A673 (cell line): ENCODE data around the gene CYP20A1. TPM values are rescaled to one million over a fixed set of nuclear protein-coding genes. Genes with fewer than 3 reads are reported as not detected.

Experiments used
- BruUV-seq: library from RNA; stranded (reverse); fragments of 400-500 nt; replicated peaks from 2 replicates; lab custom pipeline; 2021; lab: Mats Ljungman, UMichigan
- CTCF ChIA-PET: fragments of 300-600 bp; sonication (Branson Sonifier 250); formaldehyde crosslinking; loops from one replicate; lab custom pipeline; 2022; ENCODE audit warnings: antibody characterized with exemption; lab: Charles Lee
- POLR2A ChIA-PET: fragments of 300-600 bp; sonication (Branson Sonifier 250); formaldehyde crosslinking; loops from one replicate; lab custom pipeline; 2022; ENCODE audit warnings: antibody characterized with exemption; ENCODE audit not compliant: low non-redundant PET; lab: Charles Lee
- DNase-seq: peaks from one replicate; pipeline ENCODE4 v3.0.0-alpha.2; 2015; ENCODE audit warnings: low spot score
- H3K27ac ChIP-seq: fragments of 200-600 bp; sonication (generic); 2 replicates; pipeline ENCODE4 v1.5.1; 2016; ENCODE audit warnings: mixed run types, low read depth, mild to moderate bottlenecking, mixed read lengths, antibody characterized with exemption, low read length; ENCODE audit not compliant: poor library complexity, severe bottlenecking
- H3K27me3 ChIP-seq: fragments of 200-600 bp; sonication (generic); replicated peaks from 2 replicates; pipeline ENCODE4 v1.6.1; 2017; ENCODE audit warnings: mixed run types, low read depth, mild to moderate bottlenecking, mixed read lengths, antibody characterized with exemption, low read length; ENCODE audit not compliant: insufficient read depth, poor library complexity
- H3K36me3 ChIP-seq: fragments of 200-600 bp; sonication (generic); 2 replicates; pipeline ENCODE4 v1.6.1; 2016; ENCODE audit warnings: mixed run types, mild to moderate bottlenecking, mixed read lengths, antibody characterized with exemption, low read length; ENCODE audit not compliant: insufficient read depth, poor library complexity, severe bottlenecking
- H3K4me1 ChIP-seq: fragments of 200-600 bp; sonication (generic); 2 replicates; pipeline ENCODE4 v1.6.1; 2017; ENCODE audit warnings: mixed run types, mild to moderate bottlenecking, mixed read lengths, antibody characterized with exemption, low read length; ENCODE audit not compliant: insufficient read depth, poor library complexity, severe bottlenecking
- H3K4me3 ChIP-seq: fragments of 200-600 bp; sonication (generic); 2 replicates; pipeline ENCODE4 v1.5.1; 2016; ENCODE audit warnings: low read depth, mixed run types, mild to moderate bottlenecking, mixed read lengths, low read length; ENCODE audit not compliant: poor library complexity, severe bottlenecking
- H3K9me3 ChIP-seq: fragments of 200-600 bp; sonication (generic); 2 replicates; pipeline ENCODE4 v1.6.1; 2016; ENCODE audit warnings: mixed run types, low read depth, mild to moderate bottlenecking, mixed read lengths, antibody characterized with exemption, low read length; ENCODE audit not compliant: poor library complexity, severe bottlenecking
- CTCF ChIP-seq: fragments of 300-800, 200-600 bp; sonication (generic); conservative IDR thresholded peaks from 2 replicates; pipeline ENCODE4 v1.5.1; 2017; ENCODE audit warnings: low read depth, mild to moderate bottlenecking, antibody characterized with exemption, low read length, moderate library complexity, mixed read lengths
- EZH2 ChIP-seq: fragments of 200-600 bp; sonication (generic); IDR thresholded peaks from 2 replicates; pipeline ENCODE4 v1.6.1; 2017; ENCODE audit warnings: borderline replicate concordance, low read depth, mild to moderate bottlenecking, mixed read lengths, antibody characterized with exemption, low read length; ENCODE audit not compliant: poor library complexity, severe bottlenecking
- intact Hi-C: fragments of 100-400 bp; cut with micrococcal nuclease; formaldehyde crosslinking; loops from one replicate; pipeline ENCODE4 v1.10.0; 2022; ENCODE audit not compliant: unreplicated experiment
- total RNA-seq: library from RNA; stranded (reverse); gene quantifications from 2 replicates; pipeline ENCODE4 v1.2.3, GENCODE V29; 2021

Gene CYP20A1
- total RNA-seq, 1 experiment from 2014 or later = 17.1 TPM

GRCh38 chr2:203191961-203192360 is 46.9 kb upstream of the CYP20A1 start:
- TF ChIP-seq EZH2 = no peak
- no peak for TF ChIP-seq CTCF
- Histone ChIP-seq H3K9me3 (no peaks in the 10 kb centered on the region), H3K4me1 (no peaks in the 10 kb centered on the region), H3K27ac (no peak overlapping the region), H3K4me3 (no peak overlapping the region), H3K36me3 (no peaks in the 10 kb centered on the region), H3K27me3 (no peaks in the 10 kb centered on the region)
- ChIA-PET POLR2A (no interaction called here), CTCF (no interaction called here)
- DNase-seq = no peak
- no TSS peak for BruUV-seq
- intact Hi-C loops = no loop called here

- TF ChIP-seq CTCF = no peak
- no peak for TF ChIP-seq EZH2
- H3K4me1 ChIP-seq = no peaks in the 10 kb centered on the region
- no TSS peak for BruUV-seq
- ChIA-PET POLR2A (no interaction called here), CTCF (no interaction called here)
- H3K27ac ChIP-seq = no peak overlapping the region
- H3K27me3 ChIP-seq = no peaks in the 10 kb centered on the region
- no peaks in the 10 kb centered on the region for H3K36me3 ChIP-seq
- intact Hi-C loops = no loop called here
- H3K4me3 ChIP-seq = no peak overlapping the region
- H3K9me3 ChIP-seq = no peaks in the 10 kb centered on the region
- no peak for DNase-seq
Observed at GRCh38 chr2:203195331-203196036, 43.3 kb upstream of the CYP20A1 start.

GRCh38 chr2:203200866-203201265 is 38.0 kb upstream of the CYP20A1 start:
- no TSS peak for BruUV-seq
- Histone ChIP-seq H3K4me1 (no peaks in the 10 kb centered on the region), H3K27ac (no peak overlapping the region), H3K27me3 (no peaks in the 10 kb centered on the region), H3K36me3 (no peaks in the 10 kb centered on the region), H3K9me3 (no peaks in the 10 kb centered on the region), H3K4me3 (no peak overlapping the region)
- POLR2A ChIA-PET = no interaction called here
- CTCF ChIA-PET = no interaction called here
- no peak for TF ChIP-seq EZH2
- no peak for TF ChIP-seq CTCF
- intact Hi-C loops = no loop called here
- DNase-seq = no peak
